GM12878 (cell line): Measurements from ENCODE around the gene SIT1. TPM values are rescaled to one million over a fixed set of nuclear protein-coding genes. Genes with fewer than 3 reads are reported as not detected.

Experiments used
- CHD4 ChIP-seq: fragments of 200-600 bp; sonication (generic); IDR thresholded peaks from 2 replicates; pipeline ENCODE4 v1.6.1; 2016; ENCODE audit warnings: mild to moderate bottlenecking
- CREM ChIP-seq: IDR thresholded peaks from 2 replicates; pipeline ENCODE4 v1.6.1; 2014; ENCODE audit warnings: antibody characterized with exemption, low read depth
- CTCF ChIP-seq, 3 experiments: IDR thresholded peaks in 2 of 3; conservative IDR thresholded peaks in 1 of 3; 2 replicates each; pipeline ENCODE4 v1.5.1; 2011; ENCODE audit warnings: low read depth in 3 of 3, low read length in 3 of 3, mild to moderate bottlenecking in 3 of 3, control low read depth in 2 of 3, moderate library complexity in 2 of 3, inconsistent platforms in 1 of 3, mixed read lengths in 1 of 3; ENCODE audit not compliant: control insufficient read depth in 2 of 3, insufficient read depth in 1 of 3; ENCODE audit errors: extremely low read depth in 1 of 3
- EP300 ChIP-seq, 2 experiments: fragments of 150-350 bp in 1 of 2; IDR thresholded peaks; 2 replicates each; pipeline ENCODE4 v1.6.1; 2011 to 2012; ENCODE audit warnings: low read depth in 2 of 2, low read length in 2 of 2, borderline replicate concordance in 1 of 2, improper control_type of control experiment in 1 of 2, inconsistent platforms in 1 of 2; ENCODE audit not compliant: control insufficient read depth in 1 of 2
- ESRRA ChIP-seq: IDR thresholded peaks from 2 replicates; pipeline ENCODE4 v1.6.1; 2012; ENCODE audit warnings: mild to moderate bottlenecking, low read length, improper control_type of control experiment
- FOXM1 ChIP-seq: IDR thresholded peaks from 2 replicates; pipeline ENCODE4 v1.6.1; 2012; ENCODE audit warnings: low read depth, mild to moderate bottlenecking, inconsistent platforms, low read length, moderate library complexity
- IRF3 ChIP-seq: fragments of 450-650 bp; IDR thresholded peaks from 2 replicates; pipeline ENCODE4 v1.6.1; 2014; ENCODE audit warnings: mild to moderate bottlenecking
- JUND ChIP-seq: IDR thresholded peaks from 2 replicates; pipeline ENCODE4 v1.6.1; 2012; ENCODE audit warnings: low read depth, mild to moderate bottlenecking, low read length, improper control_type of control experiment, moderate library complexity
- NRF1 ChIP-seq: conservative IDR thresholded peaks from 2 replicates; pipeline ENCODE4 v1.6.1; 2011; ENCODE audit warnings: mild to moderate bottlenecking, low read depth, low read length, improper control_type of control experiment
- PAX8 ChIP-seq: fragments of 450-650 bp; IDR thresholded peaks from 2 replicates; pipeline ENCODE4 v1.6.1; 2017; ENCODE audit warnings: mild to moderate bottlenecking, moderate library complexity
- RAD51 ChIP-seq: fragments of 450-650 bp; IDR thresholded peaks from 2 replicates; pipeline ENCODE4 v1.6.1; 2016; ENCODE audit warnings: moderate library complexity, mild to moderate bottlenecking, inconsistent platforms
- RFX5 ChIP-seq: IDR thresholded peaks from 2 replicates; pipeline ENCODE4 v1.6.1; 2011; ENCODE audit warnings: low read depth, low read length, improper control_type of control experiment
- STAT1 ChIP-seq: fragments of 450-650 bp; conservative IDR thresholded peaks from 2 replicates; pipeline ENCODE4 v1.6.1; 2014; ENCODE audit warnings: antibody characterized with exemption, mild to moderate bottlenecking
- USF2 ChIP-seq: IDR thresholded peaks from 2 replicates; pipeline ENCODE4 v1.6.1; 2011; ENCODE audit warnings: low read depth, low read length, improper control_type of control experiment, borderline replicate concordance
- polyA plus RNA-seq, 11 experiments: library from polyadenylated mRNA; depleted of rRNA in 4 of 11; unstranded in 6 of 11; stranded (reverse) in 5 of 11; fragments of >200 nt; fragmentation: Nextera tagmentation in 4 of 11; fragmentation: Illumina TruSeq in 1 of 11; extraction: Ambion mirVana in 4 of 11; extraction: Trizol in 1 of 11; gene quantifications; 1 replicate in 1 of 11; 2 replicates in 10 of 11; pipeline versions ENCODE4 v1.2.1 to v1.2.3, GENCODE V29; 2011 to 2016; ENCODE audit warnings: inconsistent platforms in 2 of 11, missing spikeins in 2 of 11, low read depth in 1 of 11
- total RNA-seq, 4 experiments: library from RNA; depleted of rRNA in 3 of 4; stranded (reverse); fragments of >200 nt in 3 of 4; fragmentation: Illumina TruSeq in 1 of 4; extraction: Trizol in 1 of 4; gene quantifications; 2 replicates each; pipeline versions ENCODE4 v1.2.1 to v1.2.3, GENCODE V29; 2013 to 2021
- TF ChIP-seq, protein P1 (sequence below): fragments of 450-650 bp; IDR thresholded peaks from 2 replicates; pipeline ENCODE4 v1.6.1; 2016; ENCODE audit warnings: mild to moderate bottlenecking
- TF ChIP-seq, protein P2 (sequence below): IDR thresholded peaks from 2 replicates; pipeline ENCODE4 v1.6.1; 2011; ENCODE audit warnings: borderline replicate concordance, low read depth, mild to moderate bottlenecking, moderate library complexity, mixed read lengths, low read length; ENCODE audit not compliant: insufficient read depth; ENCODE audit errors: extremely low read length
- TF ChIP-seq, protein P3 (sequence below): IDR thresholded peaks from 2 replicates; pipeline ENCODE4 v1.6.1; 2012; ENCODE audit warnings: low read depth, low read length, improper control_type of control experiment
- TF ChIP-seq, protein P4 (sequence below): fragments of 450-650 bp; IDR thresholded peaks from 2 replicates; pipeline ENCODE4 v1.6.1; 2018; ENCODE audit warnings: borderline replicate concordance, mild to moderate bottlenecking; ENCODE audit not compliant: partially characterized antibody

The SIT1 gene
- total and polyA plus RNA-seq, 10 of the 15 experiments (the other 5 are each of a cell fraction or from before 2014, with no cell fraction given) = 0.97 to 137 (median 59.7) TPM

- TF ChIP-seq CTCF (IDR thresholded peaks at IDR 0.05 in 2 of 3, conservative IDR thresholded peaks at IDR 0.05 in 1 of 3; ENCODE audit: control insufficient read depth in 2 of 3, extremely low read depth in 1 of 3, insufficient read depth in 1 of 3, low read depth in 3 of 3, low read length in 3 of 3) (peak; percentile 81 to 98 (median 90)), EP300 (IDR thresholded peaks at IDR 0.05; ENCODE audit: borderline replicate concordance in 1 of 2, control insufficient read depth in 1 of 2, low read depth in 2 of 2, low read length in 2 of 2) (no peak), ESRRA (0 out of 2 replicates have a peak, but pooled peaks have one; percentile 29), STAT1 (no peak), RFX5 (peak; percentile 88), PAX8 (no peak), USF2 (no peak), CREM (peak; percentile 80), JUND (no peak), NRF1 (peak; percentile 81), FOXM1 (no peak), CHD4 (no peak), IRF3 (no peak; the same call in 1 of the 2 replicates), RAD51 (no peak)
- TF ChIP-seq, protein P1, sequence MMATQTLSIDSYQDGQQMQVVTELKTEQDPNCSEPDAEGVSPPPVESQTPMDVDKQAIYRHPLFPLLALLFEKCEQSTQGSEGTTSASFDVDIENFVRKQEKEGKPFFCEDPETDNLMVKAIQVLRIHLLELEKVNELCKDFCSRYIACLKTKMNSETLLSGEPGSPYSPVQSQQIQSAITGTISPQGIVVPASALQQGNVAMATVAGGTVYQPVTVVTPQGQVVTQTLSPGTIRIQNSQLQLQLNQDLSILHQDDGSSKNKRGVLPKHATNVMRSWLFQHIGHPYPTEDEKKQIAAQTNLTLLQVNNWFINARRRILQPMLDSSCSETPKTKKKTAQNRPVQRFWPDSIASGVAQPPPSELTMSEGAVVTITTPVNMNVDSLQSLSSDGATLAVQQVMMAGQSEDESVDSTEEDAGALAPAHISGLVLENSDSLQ = peak; percentile 64
- TF ChIP-seq, protein P2, sequence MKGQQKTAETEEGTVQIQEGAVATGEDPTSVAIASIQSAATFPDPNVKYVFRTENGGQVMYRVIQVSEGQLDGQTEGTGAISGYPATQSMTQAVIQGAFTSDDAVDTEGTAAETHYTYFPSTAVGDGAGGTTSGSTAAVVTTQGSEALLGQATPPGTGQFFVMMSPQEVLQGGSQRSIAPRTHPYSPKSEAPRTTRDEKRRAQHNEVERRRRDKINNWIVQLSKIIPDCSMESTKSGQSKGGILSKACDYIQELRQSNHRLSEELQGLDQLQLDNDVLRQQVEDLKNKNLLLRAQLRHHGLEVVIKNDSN = no peak
- TF ChIP-seq, protein P3, sequence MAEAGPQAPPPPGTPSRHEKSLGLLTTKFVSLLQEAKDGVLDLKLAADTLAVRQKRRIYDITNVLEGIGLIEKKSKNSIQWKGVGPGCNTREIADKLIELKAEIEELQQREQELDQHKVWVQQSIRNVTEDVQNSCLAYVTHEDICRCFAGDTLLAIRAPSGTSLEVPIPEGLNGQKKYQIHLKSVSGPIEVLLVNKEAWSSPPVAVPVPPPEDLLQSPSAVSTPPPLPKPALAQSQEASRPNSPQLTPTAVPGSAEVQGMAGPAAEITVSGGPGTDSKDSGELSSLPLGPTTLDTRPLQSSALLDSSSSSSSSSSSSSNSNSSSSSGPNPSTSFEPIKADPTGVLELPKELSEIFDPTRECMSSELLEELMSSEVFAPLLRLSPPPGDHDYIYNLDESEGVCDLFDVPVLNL = no peak
- TF ChIP-seq, protein P4, sequence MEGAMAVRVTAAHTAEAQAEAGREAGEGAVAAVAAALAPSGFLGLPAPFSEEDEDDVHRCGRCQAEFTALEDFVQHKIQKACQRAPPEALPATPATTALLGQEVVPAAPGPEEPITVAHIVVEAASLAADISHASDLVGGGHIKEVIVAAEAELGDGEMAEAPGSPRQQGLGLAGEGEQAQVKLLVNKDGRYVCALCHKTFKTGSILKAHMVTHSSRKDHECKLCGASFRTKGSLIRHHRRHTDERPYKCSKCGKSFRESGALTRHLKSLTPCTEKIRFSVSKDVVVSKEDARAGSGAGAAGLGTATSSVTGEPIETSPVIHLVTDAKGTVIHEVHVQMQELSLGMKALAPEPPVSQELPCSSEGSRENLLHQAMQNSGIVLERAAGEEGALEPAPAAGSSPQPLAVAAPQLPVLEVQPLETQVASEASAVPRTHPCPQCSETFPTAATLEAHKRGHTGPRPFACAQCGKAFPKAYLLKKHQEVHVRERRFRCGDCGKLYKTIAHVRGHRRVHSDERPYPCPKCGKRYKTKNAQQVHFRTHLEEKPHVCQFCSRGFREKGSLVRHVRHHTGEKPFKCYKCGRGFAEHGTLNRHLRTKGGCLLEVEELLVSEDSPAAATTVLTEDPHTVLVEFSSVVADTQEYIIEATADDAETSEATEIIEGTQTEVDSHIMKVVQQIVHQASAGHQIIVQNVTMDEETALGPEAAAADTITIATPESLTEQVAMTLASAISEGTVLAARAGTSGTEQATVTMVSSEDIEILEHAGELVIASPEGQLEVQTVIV = peak; percentile 61
These were observed 46.6 kb downstream of the SIT1 start (continued) for GRCh38 chr9:35603986-35604577.
